Skin epidermis (tissue), 12 donors: ENCODE data around the gene CLEC6A.
"Not testable (repeated sequence)": the region's sequence is repeated elsewhere in the genome, so short reads cannot be mapped to it uniquely, and the experiment has no call there.

Source experiments
- H3K27ac ChIP-seq, 21 experiments: fragments of 200-600 bp; sonication (generic) in 11 of 21; one replicate each; pipeline ENCODE4 v1.5.0; 2020; ENCODE audit warnings: mild to moderate bottlenecking in 3 of 21, inconsistent platforms in 2 of 21, moderate library complexity in 2 of 21
- H3K4me3 ChIP-seq, 7 experiments: fragments of 200-600 bp; sonication (generic) in 2 of 7; one replicate each; pipeline ENCODE4 v1.5.0; 2020; ENCODE audit warnings: inconsistent platforms in 2 of 7, mild to moderate bottlenecking in 2 of 7, moderate library complexity in 1 of 7

CLEC6A gene

GRCh38 chr12:8455727-8456360 lies at the start of gene CLEC6A:
CLEC6A (plus strand) TSS chr12:8455962; CDS start chr12:8456112, 150 bp downstream.
- Histone ChIP-seq H3K27ac (no peak within 1 kb of the TSS), H3K4me3 (no peak within 1 kb of the TSS)

- H3K4me3 ChIP-seq, H3K27ac ChIP-seq: not testable (repeated sequence)
Measured at GRCh38 chr12:8419576-8419975, 36.2 kb upstream of the CLEC6A start.

DNA sequence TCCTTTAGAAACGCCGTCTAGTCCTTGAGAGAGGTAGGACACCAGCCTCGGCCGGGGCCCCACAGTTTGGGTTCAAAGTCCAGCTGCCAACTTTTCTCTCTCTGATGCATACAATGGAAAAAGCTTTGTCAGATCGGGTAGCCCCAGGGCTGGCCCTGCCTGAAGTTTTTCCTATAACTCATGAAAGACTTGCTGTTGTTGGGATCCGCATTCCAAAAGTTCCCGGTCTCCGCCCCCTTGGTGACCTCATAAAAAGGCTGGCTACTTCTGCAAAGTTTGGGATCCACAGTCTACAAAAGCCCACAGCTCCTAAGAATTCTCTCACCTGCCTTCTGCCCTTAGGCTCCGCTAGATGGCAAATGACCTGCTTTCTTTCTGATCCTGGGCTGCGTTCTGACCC lies 35.3 kb upstream of the CLEC6A start:
- no peak overlapping the region for H3K4me3 ChIP-seq
- no peak overlapping the region for H3K27ac ChIP-seq

DNA sequence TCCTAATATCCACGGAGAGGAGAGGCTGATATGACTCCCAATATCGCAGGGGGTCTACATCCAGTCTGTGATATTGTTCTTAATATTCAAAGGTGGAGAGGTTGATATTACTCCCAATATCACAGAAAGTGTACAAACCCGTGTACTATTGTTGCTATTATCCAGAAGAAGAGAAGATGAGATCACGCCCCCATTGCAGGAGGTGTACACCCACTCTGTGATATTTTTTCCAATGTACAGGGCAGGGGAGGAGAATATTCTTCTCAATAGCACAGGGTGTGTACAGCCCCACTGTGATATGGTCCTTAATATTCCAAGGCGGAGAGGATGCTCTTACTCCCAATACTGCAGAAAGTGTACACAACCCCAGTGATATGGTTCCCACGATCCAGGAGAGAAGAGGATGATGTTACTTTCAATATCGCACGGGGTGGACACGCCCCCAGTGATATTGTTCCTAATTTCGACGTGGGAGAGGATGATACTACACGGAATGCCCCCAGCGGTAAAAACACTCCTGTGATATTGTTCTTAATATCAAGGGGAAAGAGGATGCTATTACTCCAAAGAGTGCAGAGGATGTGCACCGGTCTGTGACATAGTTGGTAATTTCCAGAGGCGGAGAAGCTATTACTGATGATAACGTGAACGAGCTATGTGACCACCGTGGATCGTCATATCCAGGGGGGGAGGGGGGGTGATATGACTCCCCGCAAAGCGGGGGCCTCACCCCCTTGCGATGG lies 11.1 kb upstream of the CLEC6A start:
- H3K4me3 ChIP-seq, H3K27ac ChIP-seq: not testable (repeated sequence)

DNA sequence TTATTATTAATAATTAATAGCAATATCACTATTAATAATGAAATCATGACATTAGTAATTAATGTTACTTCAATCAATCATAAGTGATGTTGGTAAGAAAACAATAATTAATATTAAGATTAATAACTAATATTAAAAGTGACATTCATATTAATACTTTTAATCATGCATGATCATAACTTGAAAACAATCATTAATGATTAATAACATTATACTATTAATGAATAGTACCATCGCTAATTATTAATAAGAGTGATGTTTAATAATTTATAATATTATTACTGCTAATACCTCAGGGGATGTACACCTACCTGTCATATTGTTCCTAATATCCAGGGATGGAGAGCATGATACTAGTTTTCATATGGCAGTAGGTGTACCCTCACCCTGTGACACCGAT lies 10.0 kb upstream of the CLEC6A start:
- Histone ChIP-seq H3K27ac (no peak overlapping the region), H3K4me3 (no peak overlapping the region)

DNA sequence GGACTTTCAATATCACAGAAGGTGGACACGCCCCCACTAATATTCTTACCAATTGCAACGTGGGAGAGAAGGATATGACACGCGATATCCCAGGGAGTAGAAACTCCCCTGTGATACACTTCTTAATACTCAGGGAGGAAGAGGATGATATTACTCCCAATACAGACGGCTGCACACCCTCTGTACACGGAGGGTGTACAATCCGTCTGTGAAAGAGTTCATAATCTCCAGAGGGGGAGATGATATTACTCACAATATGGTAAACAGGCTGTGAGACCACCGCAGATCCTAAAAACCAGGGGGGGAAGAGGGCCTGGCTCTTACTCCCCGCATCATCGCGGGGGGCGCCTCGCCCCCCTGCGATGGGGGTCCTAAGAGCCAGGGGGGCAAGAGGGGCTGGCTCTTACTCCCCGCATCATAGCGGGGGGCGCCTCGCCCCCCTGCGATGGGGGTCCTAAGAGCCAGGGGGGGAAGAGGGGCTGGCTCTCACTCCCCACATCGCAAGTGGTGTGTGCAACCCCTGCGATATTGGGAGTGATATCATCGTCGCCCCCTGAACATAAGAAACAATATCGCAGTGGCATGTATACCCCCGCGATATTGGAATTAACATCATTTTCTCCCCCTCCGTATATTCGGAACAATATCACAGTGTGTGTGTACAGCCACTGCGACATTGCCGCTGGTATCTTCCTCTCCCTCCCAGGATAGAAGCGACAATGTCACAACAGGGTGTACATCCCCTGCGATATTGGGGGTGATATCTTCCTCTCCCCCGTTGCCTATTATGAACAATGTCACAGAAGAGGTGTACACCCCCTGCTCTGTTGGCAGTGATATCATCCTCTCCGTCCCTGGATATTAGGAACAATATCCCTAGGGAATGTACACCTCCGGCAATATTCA lies 8.9 kb upstream of the CLEC6A start:
- H3K4me3 ChIP-seq, result no peak overlapping the region
- H3K27ac ChIP-seq, result no peak overlapping the region

GRCh38 chr12:8449355-8449859 lies 6.4 kb upstream of the CLEC6A start:
- Histone ChIP-seq H3K4me3 (no peak overlapping the region), H3K27ac (no peak overlapping the region)

DNA sequence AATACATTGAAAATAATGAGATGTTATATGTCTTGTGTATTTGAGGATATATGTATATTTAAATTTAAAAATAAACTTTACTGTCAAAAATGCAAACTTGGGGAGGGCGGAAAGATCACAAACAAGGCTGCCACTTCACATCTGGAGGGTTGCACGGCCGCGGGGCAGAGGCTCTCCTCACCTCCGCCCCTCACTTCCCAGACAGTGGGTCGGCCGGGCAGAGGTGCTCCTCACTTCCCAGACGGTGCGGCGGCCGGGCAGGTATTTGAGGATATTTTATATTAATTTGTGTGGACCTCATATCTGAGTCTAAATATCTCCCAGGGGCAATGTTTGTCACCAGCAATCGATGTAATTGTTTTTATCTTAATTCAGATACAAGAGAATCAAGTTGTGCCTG lies 3.7 kb upstream of the CLEC6A start:
- H3K4me3 ChIP-seq, result no peak overlapping the region
- H3K27ac ChIP-seq, result no peak overlapping the region

- no peak overlapping the region for H3K27ac ChIP-seq
- no peak overlapping the region for H3K4me3 ChIP-seq
Measured at GRCh38 chr12:8453021-8453513, 2.7 kb upstream of the CLEC6A start.

DNA sequence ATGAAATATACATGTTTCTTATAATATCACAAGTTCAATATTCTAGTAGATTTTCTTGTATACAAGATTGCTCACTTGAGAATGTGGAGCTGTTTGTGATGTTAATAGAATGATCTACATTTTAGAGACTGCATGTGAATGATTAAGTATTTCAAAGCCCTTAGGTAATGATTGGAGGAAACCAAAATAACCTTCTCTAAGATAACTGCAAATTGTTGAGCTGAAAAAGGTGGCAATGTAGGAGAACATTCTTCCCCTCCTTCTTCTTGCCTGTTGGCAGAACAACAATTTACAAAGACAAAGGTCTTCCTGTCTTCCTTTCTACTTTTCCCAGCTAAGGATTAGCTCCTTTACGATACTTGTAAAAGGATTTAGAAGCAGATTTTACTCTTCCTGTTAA lies 2.0 kb upstream of the CLEC6A start:
- no peak overlapping the region for H3K27ac ChIP-seq

GRCh38 chr12:8455271-8455670 lies 491 bp upstream of the CLEC6A start:
- Histone ChIP-seq H3K27ac (no peak overlapping the region), H3K4me3 (no peak overlapping the region)

More for the DNA sequence above, 2.0 kb upstream of the CLEC6A start:
- H3K4me3 ChIP-seq, result no peak overlapping the region

DNA sequence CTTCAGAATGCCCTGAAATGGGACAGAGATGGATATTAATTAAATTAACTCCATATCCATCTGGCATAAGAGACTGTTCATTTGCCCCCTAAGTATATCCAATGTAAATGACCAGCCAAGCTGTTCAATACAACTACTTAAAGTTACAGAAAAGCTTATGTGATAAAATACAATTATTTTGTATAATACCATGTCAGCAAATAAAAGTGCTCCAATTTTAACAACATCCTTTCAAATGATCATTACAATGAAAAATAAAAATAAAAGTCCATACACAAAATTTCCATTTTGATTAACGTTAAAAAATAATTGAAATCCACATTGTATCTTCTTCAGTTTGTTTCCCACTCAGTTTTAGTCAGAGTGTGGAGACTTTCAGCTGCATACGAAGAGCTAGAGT lies 5.7 kb downstream of the CLEC6A start:
- H3K4me3 ChIP-seq, result no peak overlapping the region
- H3K27ac ChIP-seq, result no peak overlapping the region

GRCh38 chr12:8465301-8465996 lies 9.7 kb downstream of the CLEC6A start:
- H3K27ac ChIP-seq, result no peak overlapping the region
- H3K4me3 ChIP-seq, result no peak overlapping the region

DNA sequence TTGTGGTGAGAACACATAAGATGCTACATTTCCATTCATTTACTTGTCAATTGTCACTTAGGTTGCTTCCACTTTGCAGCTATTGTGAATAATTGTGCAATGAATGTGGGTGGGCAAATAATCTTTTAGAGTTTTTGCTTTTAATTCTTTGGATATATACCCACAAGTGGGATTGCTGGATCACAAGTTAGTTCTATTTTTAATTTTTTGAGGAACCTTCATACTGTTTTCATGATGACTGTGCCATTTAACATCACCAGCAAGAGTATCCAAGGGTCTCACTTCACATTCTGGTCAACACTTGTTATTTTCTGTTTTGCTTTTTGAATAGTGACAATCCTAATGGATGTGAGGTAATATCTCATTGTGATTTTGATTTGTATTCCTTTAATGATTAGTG lies 10.5 kb downstream of the CLEC6A start:
- H3K4me3 ChIP-seq, result no peak overlapping the region
- no peak overlapping the region for H3K27ac ChIP-seq

DNA sequence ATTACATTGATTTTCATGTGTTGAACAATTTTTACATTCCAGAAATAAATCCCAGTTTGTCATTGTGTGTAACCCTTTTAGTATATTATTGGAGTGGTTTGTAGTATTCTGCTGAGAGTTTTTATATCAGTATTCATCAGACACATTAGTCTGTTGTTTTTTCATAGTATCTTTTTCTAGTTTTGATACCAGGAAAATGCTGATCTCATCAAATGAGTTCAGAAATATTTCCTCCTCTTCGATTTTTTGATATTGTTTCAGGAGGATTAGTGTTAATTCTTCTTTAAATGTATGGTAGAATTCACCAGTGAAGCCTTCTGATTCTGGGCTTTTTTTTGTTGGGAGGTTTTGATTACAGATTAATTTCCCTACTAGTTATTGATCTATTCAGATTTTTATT lies 15.3 kb downstream of the CLEC6A start:
- Histone ChIP-seq H3K27ac (no peak overlapping the region), H3K4me3 (no peak overlapping the region)

DNA sequence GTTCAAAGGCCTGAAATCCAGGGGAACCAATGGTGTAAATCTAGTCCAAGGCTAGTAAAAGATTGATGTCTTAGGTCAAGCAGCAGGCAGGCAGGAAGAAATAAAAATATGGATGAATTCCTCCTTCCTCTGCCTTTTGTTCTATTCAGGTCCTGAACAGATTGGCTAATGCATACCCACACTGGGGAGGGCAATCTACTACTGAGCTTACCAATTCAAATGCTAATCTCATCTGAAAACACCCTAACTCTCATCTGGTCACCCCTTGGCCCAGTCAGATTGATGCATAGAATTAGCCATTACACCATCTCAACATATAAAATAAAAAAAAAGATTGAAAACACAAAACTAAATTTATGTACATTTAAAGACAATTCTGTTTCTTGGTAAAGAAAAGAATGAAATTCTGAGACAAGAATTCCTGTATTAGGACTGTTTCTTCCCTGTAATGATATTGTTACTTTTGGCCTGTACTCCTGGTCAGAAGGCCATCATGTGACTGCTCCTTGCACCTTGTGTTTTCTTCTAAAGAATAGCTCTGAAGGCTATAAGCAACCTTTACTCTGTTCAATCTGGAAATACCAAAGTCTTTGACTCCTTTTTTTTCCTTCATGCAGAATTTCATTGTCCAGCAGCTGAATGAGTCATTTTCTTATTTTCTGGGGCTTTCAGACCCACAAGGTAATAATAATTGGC lies 19.9 kb downstream of the CLEC6A start:
- no peak overlapping the region for H3K4me3 ChIP-seq
- no peak overlapping the region for H3K27ac ChIP-seq

DNA sequence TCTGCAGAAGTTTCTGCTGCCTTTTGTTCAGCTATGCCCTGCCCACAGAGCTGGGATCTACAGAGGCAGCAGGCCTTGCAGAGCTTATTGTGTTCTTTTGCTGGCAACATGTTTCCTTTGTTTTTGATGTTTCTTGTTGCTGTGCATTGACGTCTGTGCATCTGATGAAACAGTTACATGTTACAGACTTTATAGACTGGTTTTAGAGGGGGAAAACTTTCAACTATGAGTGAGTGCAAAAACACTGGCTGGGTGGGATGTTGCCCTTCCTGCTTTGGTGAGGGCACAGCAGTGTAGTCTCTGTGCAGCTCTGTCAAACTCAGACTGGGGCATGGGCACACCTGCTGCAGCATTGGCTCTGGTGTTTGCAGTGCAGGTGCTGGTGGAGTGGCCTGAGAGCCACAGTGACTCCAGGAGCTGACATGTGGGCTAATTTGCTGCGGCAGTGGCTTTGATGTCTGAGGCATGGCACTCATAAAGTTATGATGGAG lies 26.9 kb downstream of the CLEC6A start:
- Histone ChIP-seq H3K27ac (no peak overlapping the region), H3K4me3 (no peak overlapping the region)

DNA sequence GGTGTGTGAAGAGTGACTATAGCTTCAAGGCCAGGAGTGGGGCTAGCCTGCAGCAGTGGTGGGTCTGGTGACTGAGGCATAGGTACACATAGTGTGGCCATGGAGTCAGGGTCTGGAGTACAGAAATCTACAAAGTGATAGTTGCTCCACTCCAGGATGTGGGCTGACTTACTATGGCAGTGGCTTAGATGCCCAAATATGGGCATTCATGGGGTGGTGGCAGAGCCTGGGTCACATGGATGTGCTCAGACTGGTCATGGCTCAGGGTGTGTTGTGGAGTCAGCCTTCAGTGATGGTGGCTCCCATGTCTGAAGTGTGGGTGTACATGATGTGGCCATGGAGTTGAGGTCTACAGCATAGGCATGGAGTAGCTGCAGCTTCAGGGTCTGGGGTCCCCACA lies 27.3 kb downstream of the CLEC6A start:
- no peak overlapping the region for H3K4me3 ChIP-seq

More for the DNA sequence above, 27.3 kb downstream of the CLEC6A start:
- H3K27ac ChIP-seq, result no peak overlapping the region
